DMS 273 (cell line): ENCODE data around the gene TRIP11.

Experiments used
- DNase-seq: peaks from one replicate; lab custom pipeline; 2025; ENCODE audit not compliant: unreplicated experiment; lab: John Stamatoyannopoulos, UW

The TRIP11 gene

GRCh38 chr14:91920526-91920925, 119.3 kb downstream of the TRIP11 start:
- DNase-seq, result no peak

GRCh38 chr14:91919814-91920213, 120.0 kb downstream of the TRIP11 start:
- DNase-seq, result no peak

- DNase-seq, result no peak
These were observed 121.5 kb downstream of the TRIP11 start for GRCh38 chr14:91918186-91918883.
